Body of pancreas (tissue), 4 donors: ENCODE measurements around the gene FXYD7. TPM values are rescaled to one million over a fixed set of nuclear protein-coding genes. Genes with fewer than 3 reads are reported as not detected.

Experiments used
- ATAC-seq: fragments of 150-250 bp; one replicate; pipeline ENCODE4 v1.9.1; 2016
- DNase-seq, 4 donors: peaks; one replicate each; pipeline ENCODE4 v3.0.0-alpha.2; 2019
- H3K27ac ChIP-seq, 4 donors: fragments of 200-600 bp; sonication (generic); 1 replicate in 3 of 4; 2 replicates in 1 of 4; pipeline versions ENCODE4 v1.5.1 to v1.6.1; 2016 to 2019; ENCODE audit warnings: mild to moderate bottlenecking in 1 of 4, mixed read lengths in 1 of 4, moderate library complexity in 1 of 4
- H3K27me3 ChIP-seq, 2 donors: fragments of 200-600 bp; sonication (generic); one replicate each; pipeline ENCODE4 v1.6.0; 2016; ENCODE audit warnings: mild to moderate bottlenecking in 1 of 2
- H3K36me3 ChIP-seq, 2 donors: fragments of 200-600 bp; sonication (generic); replicated peaks in 1 of 2; 2 replicates each; pipeline ENCODE4 v1.5.1; 2016; ENCODE audit warnings: low read depth in 2 of 2; ENCODE audit not compliant: insufficient read depth in 1 of 2
- H3K4me1 ChIP-seq: fragments of 200-600 bp; sonication (generic); one replicate; pipeline ENCODE4 v1.6.0; 2016
- H3K4me3 ChIP-seq, 2 donors: fragments of 200-600 bp; sonication (generic); 1 replicate in 1 of 2; 2 replicates in 1 of 2; pipeline ENCODE4 v1.5.1; 2016 to 2019
- H3K9me3 ChIP-seq, 3 donors: fragments of 200-600 bp; sonication (generic); 1 replicate in 2 of 3; 2 replicates in 1 of 3; pipeline ENCODE4 v1.5.1; 2016
- CTCF ChIP-seq, 7 experiments: fragments of 450-650 bp in 4 of 7; fragments of 200-600 bp in 3 of 7; sonication (generic) in 3 of 7; IDR thresholded peaks; one replicate each; pipeline ENCODE4 v1.5.1; 2016 to 2019; ENCODE audit warnings: antibody characterized with exemption in 7 of 7
- POLR2A ChIP-seq, 3 donors: fragments of 450-650 bp; IDR thresholded peaks; one replicate each; pipeline ENCODE4 v1.6.1; 2016; ENCODE audit warnings: antibody characterized with exemption in 3 of 3, mild to moderate bottlenecking in 2 of 3
- WGBS, 2 donors: methylation state at CpG; one replicate each; pipeline ENCODE4 v1.1.5; 2017; 5-methylcytosine and 5-hydroxymethylcytosine counted together
- intact Hi-C: fragments of 100-400 bp; cut with DNase I; formaldehyde crosslinking; loops from one replicate; pipeline ENCODE4 v1.15.1; 2023
- total RNA-seq, 2 donors: library from RNA; depleted of rRNA; stranded (reverse); fragments of >200 nt; gene quantifications; one replicate each; pipeline ENCODE4 v1.1.0, GENCODE V29; 2016

The FXYD7 gene
- 1 to 10 TPM in 1 of 2 donors, under 1 TPM in 1; 0.52 to 1.3 TPM for total RNA-seq

- TF ChIP-seq CTCF (IDR thresholded peaks at IDR 0.05) (no peak), POLR2A (IDR thresholded peaks at IDR 0.05) (no peak)
- Histone ChIP-seq H3K9me3 (no peaks in the 10 kb centered on the region), H3K4me3 (no peak within 1 kb of the TSS), H3K27me3 (no peaks in the 10 kb centered on the region), H3K36me3 (no peaks in the 10 kb centered on the region), H3K4me1 (peaks cover 16% of the 10 kb centered on the region), H3K27ac (peak within 1 kb of the TSS; percentile 41 to 72 (median 61))
- DNase-seq (no peak), ATAC-seq (no peak)
- intact Hi-C loops: loop anchor here (10.0 kb wide), 1 partner anchor 102 kb away; the partner anchor contains the start of gene LSR
- 3 to 14% methylated on average over 6 to 29 of the region's 31 CpGs for WGBS, 2 donors
These were observed at the start of gene FXYD7 for GRCh38 chr19:35143231-35143715. Gene FXYD7, plus strand, starts transcription at chr19:35143255. Its CDS starts 79 bp downstream, at chr19:35143334.

GRCh38 chr19:35093430-35093829 is 49.6 kb upstream of the FXYD7 start:
- H3K4me3 ChIP-seq: no peak overlapping the region
- no peak overlapping the region for H3K27ac ChIP-seq
- no peak for TF ChIP-seq CTCF (IDR thresholded peaks at IDR 0.05)
- TF ChIP-seq POLR2A (IDR thresholded peaks at IDR 0.05): no peak
- ATAC-seq: no peak
- H3K27me3 ChIP-seq: no peaks in the 10 kb centered on the region
- 60 to 79% methylated on average over 4 to 5 of the region's 5 CpGs for WGBS, 2 donors
- H3K9me3 ChIP-seq: no peaks in the 10 kb centered on the region
- DNase-seq: no peak
- H3K4me1 ChIP-seq: peaks cover 29% of the 10 kb centered on the region
- H3K36me3 ChIP-seq: no peaks in the 10 kb centered on the region
- intact Hi-C loops: no loop called here

- intact Hi-C loops: no loop called here
- no peak for DNase-seq
- Histone ChIP-seq H3K9me3 (no peaks in the 10 kb centered on the region), H3K36me3 (no peaks in the 10 kb centered on the region), H3K27ac (no peak overlapping the region), H3K4me1 (peaks cover 36% of the 10 kb centered on the region), H3K4me3 (no peak overlapping the region), H3K27me3 (no peaks in the 10 kb centered on the region)
- ATAC-seq: no peak
- WGBS, 2 donors: 82 to 85% methylated on average over 5 to 11 of the region's 11 CpGs
- no peak for TF ChIP-seq POLR2A (IDR thresholded peaks at IDR 0.05)
- no peak for TF ChIP-seq CTCF (IDR thresholded peaks at IDR 0.05)
These were observed 49.0 kb upstream of the FXYD7 start for GRCh38 chr19:35093941-35094647.

- Histone ChIP-seq H3K36me3 (no peaks in the 10 kb centered on the region), H3K4me3 (no peak overlapping the region), H3K4me1 (peaks cover 34% of the 10 kb centered on the region), H3K9me3 (no peaks in the 10 kb centered on the region), H3K27me3 (no peaks in the 10 kb centered on the region), H3K27ac (no peak overlapping the region)
- WGBS, 2 donors: 87 to 88% methylated on average over 4 of the region's 4 CpGs
- intact Hi-C loops: no loop called here
- ATAC-seq (no peak), DNase-seq (no peak)
- no peak for TF ChIP-seq POLR2A (IDR thresholded peaks at IDR 0.05)
- no peak for TF ChIP-seq CTCF (IDR thresholded peaks at IDR 0.05)
These were observed 48.4 kb upstream of the FXYD7 start for GRCh38 chr19:35094656-35095055.
